ENCODE measurements around the gene GYG2. TPM values are rescaled to one million over a fixed set of nuclear protein-coding genes. Genes with fewer than 3 reads are reported as not detected.

Gene GYG2
- total and polyA plus RNA-seq, 7 experiments from 2014 or later: not detected

DNA sequence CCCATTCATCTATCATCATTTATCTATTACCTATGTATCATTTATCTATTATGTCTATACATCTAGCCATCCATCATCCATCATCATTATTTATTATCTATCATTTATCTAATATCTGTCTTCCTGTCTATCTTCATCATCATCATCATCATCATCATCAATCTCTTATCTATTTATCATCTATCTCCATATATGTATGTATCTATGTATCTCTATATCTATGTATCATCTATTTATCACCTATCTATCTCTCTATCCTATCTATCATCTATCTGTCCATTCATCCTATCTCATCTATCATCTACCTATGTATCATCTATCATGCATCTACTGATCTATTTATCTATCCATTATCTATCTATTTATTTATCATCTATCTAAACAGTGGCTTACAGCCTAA, 3.8 kb upstream of the GYG2 start:
- no peaks in the 10 kb centered on the region for H3K36me3 ChIP-seq (ENCODE audit: control insufficient read depth in 2 of 3, insufficient read depth in 3 of 3, low read length in 3 of 3)
- peaks cover 0 to 3% (median 0%) of the 10 kb centered on the region in 5 donors for H3K27me3 Mint-ChIP-seq
- H3K9me3 ChIP-seq (ENCODE audit: control insufficient read depth in 2 of 3, low read length in 3 of 3): no peaks in the 10 kb centered on the region
- no peak overlapping the region for H3K27ac Mint-ChIP-seq
- no peaks in the 10 kb centered on the region for H3K36me3 Mint-ChIP-seq
- peaks cover 0 to 1% (median 0%) of the 10 kb centered on the region in 11 donors for H3K9me3 Mint-ChIP-seq
- ATAC-seq: no peak
- no peak for DNase-seq
- no peak overlapping the region for H3K27ac ChIP-seq (ENCODE audit: low read depth, low read length)
- no peak overlapping the region for H3K4me3 ChIP-seq (ENCODE audit: low read length)
- no peaks in the 10 kb centered on the region for H3K4me1 ChIP-seq (ENCODE audit: control insufficient read depth in 2 of 2, insufficient read depth in 2 of 2, low read length in 2 of 2)
- POLR2A ChIA-PET: no interaction called here
- no peak overlapping the region for H3K4me3 Mint-ChIP-seq
- CTCF ChIA-PET: no interaction called here
- H3K4me1 Mint-ChIP-seq: peaks cover 0 to 9% (median 6%) of the 10 kb centered on the region in 7 donors
- intact Hi-C loops (cut with micrococcal nuclease): no loop called here
- H3K27me3 ChIP-seq (ENCODE audit: control insufficient read depth in 2 of 2, insufficient read depth in 2 of 2, low read length in 2 of 2): no peaks in the 10 kb centered on the region

DNA sequence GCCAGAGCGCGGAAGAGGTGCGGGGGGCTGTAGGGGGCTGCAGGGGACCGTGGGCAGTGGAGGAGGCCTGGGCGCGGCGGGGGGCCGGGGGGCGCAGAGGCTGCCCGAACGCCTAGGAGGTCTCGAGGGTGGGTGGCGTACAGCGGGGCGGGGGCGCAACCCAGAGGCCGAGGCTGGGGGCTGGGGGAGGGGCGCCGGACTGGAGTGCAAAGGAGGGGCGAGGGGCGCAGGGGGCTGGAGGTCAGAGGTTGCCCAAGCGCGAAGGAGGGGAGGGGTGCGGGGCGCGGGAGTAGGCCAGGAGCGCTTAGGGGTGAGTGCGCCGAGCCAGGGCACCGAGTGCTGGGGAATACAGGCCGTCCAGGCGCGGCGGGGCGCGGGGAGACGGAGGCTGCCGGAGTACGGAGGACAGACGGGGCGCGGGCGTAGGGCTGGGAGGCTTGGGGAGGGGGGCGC, 255 bp downstream of the GYG2 start:
- Histone ChIP-seq H3K4me3 (ENCODE audit: low read length) (no peak overlapping the region), H3K36me3 (ENCODE audit: control insufficient read depth in 2 of 3, insufficient read depth in 3 of 3, low read length in 3 of 3) (no peaks in the 10 kb centered on the region), H3K4me1 (ENCODE audit: control insufficient read depth in 2 of 2, insufficient read depth in 2 of 2, low read length in 2 of 2) (no peaks in the 10 kb centered on the region), H3K9me3 (ENCODE audit: control insufficient read depth in 2 of 3, low read length in 3 of 3) (no peaks in the 10 kb centered on the region), H3K27ac (ENCODE audit: low read depth, low read length) (no peak overlapping the region), H3K27me3 (ENCODE audit: control insufficient read depth in 2 of 2, insufficient read depth in 2 of 2, low read length in 2 of 2) (no peaks in the 10 kb centered on the region)
- CTCF ChIA-PET: no interaction called here
- intact Hi-C loops (cut with micrococcal nuclease): no loop called here
- Mint-ChIP-seq H3K4me1 (peaks cover 0 to 2% (median 0%) of the 10 kb centered on the region in 7 donors), H3K27ac (no peak overlapping the region), H3K4me3 (peak overlapping the region in 2 of 10 donors; percentile 6), H3K27me3 (peaks cover 8 to 17% (median 14%) of the 10 kb centered on the region in 5 donors), H3K36me3 (no peaks in the 10 kb centered on the region), H3K9me3 (peaks cover 0 to 3% (median 0%) of the 10 kb centered on the region in 11 donors)
- POLR2A ChIA-PET: no interaction called here
- DNase-seq (no peak), ATAC-seq (no peak)

DNA sequence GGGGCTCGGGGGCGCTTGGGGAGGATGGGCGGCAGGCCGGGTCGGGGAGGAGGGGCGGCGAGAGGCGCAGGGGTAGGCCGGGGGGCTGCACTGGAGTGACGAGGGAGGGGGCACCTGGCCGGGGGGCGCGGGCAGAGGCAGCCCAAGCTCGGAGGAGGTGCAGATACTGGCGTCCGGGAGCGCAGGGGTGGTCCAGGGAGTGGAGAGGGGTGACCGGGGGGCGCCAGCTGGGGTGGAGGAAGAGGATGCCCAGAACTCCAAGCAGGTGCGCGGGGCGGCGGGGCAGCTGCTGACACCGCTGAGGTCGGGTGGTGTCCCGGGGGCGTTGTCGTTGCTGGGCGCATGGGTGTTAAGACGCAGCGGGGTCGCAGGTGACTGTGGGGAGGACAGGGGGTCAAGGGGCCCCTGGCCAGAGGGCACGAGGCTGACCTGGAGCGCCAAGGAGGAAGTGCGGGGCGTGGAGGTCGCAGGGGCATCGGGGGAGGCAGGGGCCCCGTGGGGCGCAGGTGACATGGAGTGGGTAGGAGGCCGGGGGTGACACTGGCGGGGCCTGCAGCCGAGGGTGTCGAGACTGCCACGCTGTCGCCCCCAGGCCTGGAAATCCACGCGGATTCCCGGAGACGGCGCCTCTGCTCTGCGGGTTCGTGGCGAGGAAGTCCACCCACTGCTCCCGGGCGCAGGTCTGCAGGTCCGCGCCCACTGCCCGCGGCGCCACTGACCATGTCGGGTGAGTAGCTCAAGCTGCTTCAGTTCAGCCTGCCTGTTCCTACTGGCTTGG, 928 bp downstream of the GYG2 start:
- Histone ChIP-seq H3K36me3 (ENCODE audit: control insufficient read depth in 2 of 3, insufficient read depth in 3 of 3, low read length in 3 of 3) (no peaks in the 10 kb centered on the region), H3K27me3 (ENCODE audit: control insufficient read depth in 2 of 2, insufficient read depth in 2 of 2, low read length in 2 of 2) (no peaks in the 10 kb centered on the region), H3K4me3 (ENCODE audit: low read length) (no peak overlapping the region), H3K4me1 (ENCODE audit: control insufficient read depth in 2 of 2, insufficient read depth in 2 of 2, low read length in 2 of 2) (no peaks in the 10 kb centered on the region), H3K27ac (ENCODE audit: low read depth, low read length) (no peak overlapping the region), H3K9me3 (ENCODE audit: control insufficient read depth in 2 of 3, low read length in 3 of 3) (no peaks in the 10 kb centered on the region)
- intact Hi-C loops (cut with micrococcal nuclease): no loop called here
- H3K4me3 Mint-ChIP-seq: peak overlapping the region in 2 of 10 donors; percentile 11 to 19
- H3K4me1 Mint-ChIP-seq: peaks cover 0 to 2% (median 0%) of the 10 kb centered on the region in 7 donors
- H3K9me3 Mint-ChIP-seq: peaks cover 0 to 3% (median 0%) of the 10 kb centered on the region in 11 donors
- H3K27ac Mint-ChIP-seq: no peak overlapping the region
- peaks cover 8 to 20% (median 11%) of the 10 kb centered on the region in 5 donors for H3K27me3 Mint-ChIP-seq
- no peak for DNase-seq
- POLR2A ChIA-PET: no interaction called here
- ATAC-seq: no peak
- H3K36me3 Mint-ChIP-seq: no peaks in the 10 kb centered on the region
- CTCF ChIA-PET: no interaction called here

DNA sequence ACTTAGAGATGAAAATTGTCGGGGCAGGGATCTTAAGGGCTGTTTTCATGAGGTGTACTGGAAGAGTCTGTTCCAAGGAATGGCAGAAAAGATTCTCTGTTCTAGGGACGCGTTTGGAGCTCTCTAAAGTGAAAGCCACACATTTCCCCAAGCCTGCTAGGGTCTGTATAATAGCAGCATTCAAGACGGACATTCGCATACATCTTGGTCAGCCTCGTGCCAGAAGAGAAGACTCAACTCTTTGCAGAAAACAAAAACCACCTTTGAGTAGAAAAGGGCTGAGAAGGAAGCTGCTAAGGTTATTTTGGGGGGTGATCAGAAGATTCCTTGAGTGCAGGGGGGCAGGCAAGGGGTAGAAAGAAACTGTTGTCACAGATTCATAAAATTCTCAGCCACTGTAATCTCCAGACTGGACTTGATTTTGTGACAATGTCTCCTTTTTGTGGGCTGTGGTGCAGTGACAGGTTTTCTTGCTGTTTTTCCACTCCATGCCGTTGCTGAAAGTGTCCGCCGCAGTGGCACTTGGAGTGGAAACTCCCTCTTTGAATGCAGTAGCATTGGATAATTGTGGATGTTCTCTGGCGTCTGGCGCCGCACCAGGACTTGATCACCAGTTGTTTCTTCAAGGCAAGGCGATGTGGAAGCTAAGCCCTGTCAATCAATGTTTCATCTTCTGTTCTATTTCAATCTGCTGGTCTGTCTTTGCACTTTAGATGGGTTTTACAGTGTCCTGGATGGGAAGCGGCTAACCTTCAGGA, 2.9 kb downstream of the GYG2 start:
- Histone ChIP-seq H3K36me3 (ENCODE audit: control insufficient read depth in 2 of 3, insufficient read depth in 3 of 3, low read length in 3 of 3) (no peaks in the 10 kb centered on the region), H3K9me3 (ENCODE audit: control insufficient read depth in 2 of 3, low read length in 3 of 3) (no peaks in the 10 kb centered on the region), H3K27me3 (ENCODE audit: control insufficient read depth in 2 of 2, insufficient read depth in 2 of 2, low read length in 2 of 2) (no peaks in the 10 kb centered on the region), H3K27ac (ENCODE audit: low read depth, low read length) (no peak overlapping the region), H3K4me1 (ENCODE audit: control insufficient read depth in 2 of 2, insufficient read depth in 2 of 2, low read length in 2 of 2) (no peaks in the 10 kb centered on the region), H3K4me3 (ENCODE audit: low read length) (no peak overlapping the region)
- H3K27me3 Mint-ChIP-seq: peaks cover 8 to 20% (median 16%) of the 10 kb centered on the region in 5 donors
- peaks cover 0 to 2% (median 0%) of the 10 kb centered on the region in 7 donors for H3K4me1 Mint-ChIP-seq
- H3K36me3 Mint-ChIP-seq: no peaks in the 10 kb centered on the region
- no peak overlapping the region for H3K27ac Mint-ChIP-seq
- CTCF ChIA-PET: no interaction called here
- H3K4me3 Mint-ChIP-seq: peak overlapping the region in 1 of 10 donors; percentile 30
- ATAC-seq (no peak), DNase-seq (no peak)
- H3K9me3 Mint-ChIP-seq: peaks cover 0 to 12% (median 4%) of the 10 kb centered on the region in 11 donors
- POLR2A ChIA-PET: no interaction called here
- intact Hi-C loops (cut with micrococcal nuclease): no loop called here

DNA sequence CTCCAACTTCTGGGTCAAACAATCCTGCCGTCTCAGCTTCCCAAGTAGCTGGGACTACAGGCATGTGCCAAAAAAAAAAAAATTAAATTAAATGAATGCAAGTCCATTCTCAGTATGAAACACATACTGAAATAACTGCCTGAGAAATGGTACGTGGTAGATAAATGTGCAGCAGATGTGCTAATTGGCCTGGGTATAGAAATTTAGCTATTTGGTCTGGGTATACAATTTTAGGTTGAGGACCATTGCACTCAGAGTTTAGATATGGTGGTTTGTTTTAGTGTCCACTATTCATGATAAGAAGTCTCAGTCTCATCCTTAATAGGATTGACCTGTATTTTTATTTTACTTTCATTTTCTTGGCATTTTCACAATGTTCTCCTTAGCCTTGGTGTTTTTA, 9.2 kb downstream of the GYG2 start:
- no peak overlapping the region for H3K27ac Mint-ChIP-seq
- ChIA-PET POLR2A (no interaction called here), CTCF (no interaction called here)
- no peaks in the 10 kb centered on the region for H3K27me3 ChIP-seq (ENCODE audit: control insufficient read depth in 2 of 2, insufficient read depth in 2 of 2, low read length in 2 of 2)
- no peak overlapping the region for H3K4me3 Mint-ChIP-seq
- no peak for DNase-seq
- peaks cover 0 to 5% (median 0%) of the 10 kb centered on the region in 7 donors for H3K4me1 Mint-ChIP-seq
- no peak overlapping the region for H3K4me3 ChIP-seq (ENCODE audit: low read length)
- H3K4me1 ChIP-seq (ENCODE audit: control insufficient read depth in 2 of 2, insufficient read depth in 2 of 2, low read length in 2 of 2): no peaks in the 10 kb centered on the region
- H3K27me3 Mint-ChIP-seq: peaks cover 0 to 19% (median 15%) of the 10 kb centered on the region in 5 donors
- intact Hi-C loops (cut with micrococcal nuclease): no loop called here
- no peak overlapping the region for H3K27ac ChIP-seq (ENCODE audit: low read depth, low read length)
- H3K9me3 Mint-ChIP-seq: peaks cover 0 to 48% (median 14%) of the 10 kb centered on the region in 11 donors
- no peaks in the 10 kb centered on the region for H3K36me3 ChIP-seq (ENCODE audit: control insufficient read depth in 2 of 3, insufficient read depth in 3 of 3, low read length in 3 of 3)
- no peaks in the 10 kb centered on the region for H3K9me3 ChIP-seq (ENCODE audit: control insufficient read depth in 2 of 3, low read length in 3 of 3)
- no peaks in the 10 kb centered on the region for H3K36me3 Mint-ChIP-seq
- ATAC-seq: no peak

DNA sequence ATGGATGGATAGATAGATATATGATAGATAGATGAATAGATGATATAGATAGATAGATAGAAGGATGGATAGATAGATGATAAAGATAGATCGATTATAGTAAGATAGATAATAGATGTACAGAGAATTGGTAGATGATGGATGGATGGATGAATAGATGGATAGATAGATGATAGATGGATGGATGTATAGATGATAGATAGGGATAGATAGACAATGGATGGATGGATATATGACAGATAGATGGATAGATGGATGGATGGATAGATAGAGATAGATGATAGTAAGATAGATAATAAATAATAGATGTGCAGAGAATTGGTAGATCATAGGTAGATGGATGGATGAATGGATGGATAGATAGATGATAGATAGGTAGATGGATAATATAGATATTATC, 12.2 kb downstream of the GYG2 start:
- ATAC-seq (no peak), DNase-seq (no peak)
- intact Hi-C loops (cut with micrococcal nuclease): no loop called here
- Histone ChIP-seq H3K4me1 (ENCODE audit: control insufficient read depth in 2 of 2, insufficient read depth in 2 of 2, low read length in 2 of 2) (no peaks in the 10 kb centered on the region), H3K9me3 (ENCODE audit: control insufficient read depth in 2 of 3, low read length in 3 of 3) (no peaks in the 10 kb centered on the region), H3K36me3 (ENCODE audit: control insufficient read depth in 2 of 3, insufficient read depth in 3 of 3, low read length in 3 of 3) (no peaks in the 10 kb centered on the region), H3K4me3 (ENCODE audit: low read length) (no peak overlapping the region), H3K27me3 (ENCODE audit: control insufficient read depth in 2 of 2, insufficient read depth in 2 of 2, low read length in 2 of 2) (no peaks in the 10 kb centered on the region), H3K27ac (ENCODE audit: low read depth, low read length) (no peak overlapping the region)
- ChIA-PET POLR2A (no interaction called here), CTCF (no interaction called here)
- no peak overlapping the region for H3K27ac Mint-ChIP-seq
- H3K36me3 Mint-ChIP-seq: no peaks in the 10 kb centered on the region
- peaks cover 0 to 13% (median 9%) of the 10 kb centered on the region in 5 donors for H3K27me3 Mint-ChIP-seq
- peaks cover 0 to 5% (median 0%) of the 10 kb centered on the region in 7 donors for H3K4me1 Mint-ChIP-seq
- peaks cover 0 to 40% (median 11%) of the 10 kb centered on the region in 11 donors for H3K9me3 Mint-ChIP-seq
- H3K4me3 Mint-ChIP-seq: no peak overlapping the region
